Peyer's patch (tissue), 4 donors: ENCODE measurements around the gene DNAJC21. TPM values are rescaled to one million over a fixed set of nuclear protein-coding genes. Genes with fewer than 3 reads are reported as not detected.

Experiments used
- DNase-seq, 3 donors: peaks; one replicate each; pipeline ENCODE4 v3.0.0-alpha.2; 2017 to 2019
- H3K27ac ChIP-seq, 4 donors: fragments of 200-600 bp; sonication (generic); one replicate each; pipeline ENCODE4 v1.5.1; 2016 to 2019
- H3K27me3 ChIP-seq, 2 donors: fragments of 200-600 bp; sonication (generic); one replicate each; pipeline ENCODE4 v1.5.1; 2019
- H3K36me3 ChIP-seq, 3 donors: fragments of 200-600 bp; sonication (generic); one replicate each; pipeline ENCODE4 v1.5.1; 2016 to 2019
- H3K4me1 ChIP-seq, 4 donors: fragments of 200-600 bp; sonication (generic); one replicate each; pipeline ENCODE4 v1.5.1; 2016 to 2019
- H3K4me3 ChIP-seq, 4 donors: fragments of 200-600 bp; sonication (generic); 1 replicate in 3 of 4; 2 replicates in 1 of 4; pipeline ENCODE4 v1.5.1; 2016 to 2019; ENCODE audit warnings: mild to moderate bottlenecking in 1 of 4
- H3K9me3 ChIP-seq, 4 donors: fragments of 200-600 bp; sonication (generic); one replicate each; pipeline ENCODE4 v1.5.1; 2016 to 2019; ENCODE audit warnings: mild to moderate bottlenecking in 1 of 4
- CTCF ChIP-seq, 6 experiments: fragments of 450-650 bp in 4 of 6; fragments of 200-600 bp in 2 of 6; sonication (generic) in 1 of 6; IDR thresholded peaks; one replicate each; pipeline ENCODE4 v1.5.1; 2017 to 2019; ENCODE audit warnings: antibody characterized with exemption in 6 of 6, mild to moderate bottlenecking in 3 of 6, moderate library complexity in 1 of 6
- POLR2A ChIP-seq, 2 donors: fragments of 450-650 bp; IDR thresholded peaks; one replicate each; pipeline ENCODE4 v1.5.1; 2017; ENCODE audit warnings: antibody characterized with exemption in 2 of 2, mild to moderate bottlenecking in 2 of 2, moderate library complexity in 2 of 2
- total RNA-seq, 4 donors: library from RNA; depleted of rRNA; stranded (reverse); fragments of >200 nt; gene quantifications; one replicate each; pipeline ENCODE4 v1.1.0, GENCODE V29; 2016

DNAJC21 gene
- total RNA-seq, 4 donors from 2014 or later: 17.5 to 64.4 (median 32.2) TPM

- Histone ChIP-seq H3K27ac (no peak overlapping the region), H3K4me3 (no peak overlapping the region), H3K9me3 (no peaks in the 10 kb centered on the region), H3K4me1 (no peaks in the 10 kb centered on the region), H3K36me3 (no peaks in the 10 kb centered on the region), H3K27me3 (no peaks in the 10 kb centered on the region)
- DNase-seq: no peak
- no peak for TF ChIP-seq POLR2A (IDR thresholded peaks at IDR 0.05)
Observed at GRCh38 chr5:34978681-34979080, 49.3 kb downstream of the DNAJC21 start.

GRCh38 chr5:34982823-34983222 is 53.5 kb downstream of the DNAJC21 start:
- no peak for DNase-seq
- Histone ChIP-seq H3K27ac (no peak overlapping the region), H3K4me1 (no peaks in the 10 kb centered on the region), H3K9me3 (peaks cover 0 to 13% (median 3%) of the 10 kb centered on the region in 4 donors), H3K4me3 (no peak overlapping the region), H3K27me3 (no peaks in the 10 kb centered on the region), H3K36me3 (no peaks in the 10 kb centered on the region)
- TF ChIP-seq POLR2A (IDR thresholded peaks at IDR 0.05) (no peak), CTCF (IDR thresholded peaks at IDR 0.05) (no peak)

- H3K27me3 ChIP-seq: no peaks in the 10 kb centered on the region
- peaks cover 0 to 13% (median 3%) of the 10 kb centered on the region in 4 donors for H3K9me3 ChIP-seq
- no peaks in the 10 kb centered on the region for H3K4me1 ChIP-seq
- DNase-seq: no peak
- no peak overlapping the region for H3K27ac ChIP-seq
- TF ChIP-seq POLR2A (IDR thresholded peaks at IDR 0.05): no peak
- TF ChIP-seq CTCF (IDR thresholded peaks at IDR 0.05): no peak
- no peaks in the 10 kb centered on the region for H3K36me3 ChIP-seq
- H3K4me3 ChIP-seq: no peak overlapping the region
Observed at GRCh38 chr5:34986965-34987364, 57.6 kb downstream of the DNAJC21 start.

- Histone ChIP-seq H3K36me3 (no peaks in the 10 kb centered on the region), H3K27ac (no peak overlapping the region), H3K4me3 (no peak overlapping the region), H3K4me1 (no peaks in the 10 kb centered on the region), H3K27me3 (no peaks in the 10 kb centered on the region), H3K9me3 (peaks cover 0 to 6% (median 2%) of the 10 kb centered on the region in 4 donors)
- DNase-seq: no peak
- no peak for TF ChIP-seq CTCF (IDR thresholded peaks at IDR 0.05)
- no peak for TF ChIP-seq POLR2A (IDR thresholded peaks at IDR 0.05)
Observed at GRCh38 chr5:34991486-34992238, 62.3 kb downstream of the DNAJC21 start.

GRCh38 chr5:34993951-34994350 is 64.6 kb downstream of the DNAJC21 start:
- Histone ChIP-seq H3K9me3 (no peaks in the 10 kb centered on the region), H3K4me1 (no peaks in the 10 kb centered on the region), H3K27ac (no peak overlapping the region), H3K4me3 (no peak overlapping the region), H3K27me3 (no peaks in the 10 kb centered on the region), H3K36me3 (no peaks in the 10 kb centered on the region)
- TF ChIP-seq POLR2A (IDR thresholded peaks at IDR 0.05) (no peak), CTCF (IDR thresholded peaks at IDR 0.05) (no peak)
- DNase-seq: no peak

- TF ChIP-seq POLR2A (IDR thresholded peaks at IDR 0.05) (no peak), CTCF (IDR thresholded peaks at IDR 0.05) (no peak)
- Histone ChIP-seq H3K9me3 (no peaks in the 10 kb centered on the region), H3K4me1 (no peaks in the 10 kb centered on the region), H3K27me3 (no peaks in the 10 kb centered on the region), H3K27ac (no peak overlapping the region), H3K4me3 (no peak overlapping the region), H3K36me3 (no peaks in the 10 kb centered on the region)
- DNase-seq: no peak
Observed at GRCh38 chr5:34996261-34996660, 66.9 kb downstream of the DNAJC21 start.
